Gastroesophageal sphincter (tissue), 3 donors: ENCODE data around the gene ANG.

Experiments
- CTCF ChIP-seq, 4 experiments: fragments of 200-600 bp in 2 of 4; fragments of 450-650 bp in 2 of 4; sonication (generic) in 1 of 4; IDR thresholded peaks; one replicate each; pipeline ENCODE4 v1.5.1; 2017 to 2019; ENCODE audit warnings: antibody characterized with exemption in 4 of 4, mild to moderate bottlenecking in 2 of 4, moderate library complexity in 2 of 4
- EP300 ChIP-seq: sonication (generic); formaldehyde crosslinking; IDR thresholded peaks from one replicate; pipeline ENCODE4 v1.6.1; 2017; ENCODE audit warnings: antibody characterized with exemption, mild to moderate bottlenecking
- POLR2A ChIP-seq, 2 donors: fragments of 450-650 bp; IDR thresholded peaks; one replicate each; pipeline ENCODE4 v1.6.1; 2017; ENCODE audit warnings: antibody characterized with exemption in 2 of 2, mild to moderate bottlenecking in 2 of 2, moderate library complexity in 1 of 2
- POLR2AphosphoS5 ChIP-seq: sonication (generic); formaldehyde crosslinking; IDR thresholded peaks from one replicate; pipeline ENCODE4 v1.6.1; 2017; ENCODE audit warnings: antibody characterized with exemption

GRCh38 chr14:20687362-20688166 lies 1.0 kb upstream of the ANG start:
- no peak for TF ChIP-seq CTCF (IDR thresholded peaks at IDR 0.05)
- TF ChIP-seq POLR2A (IDR thresholded peaks at IDR 0.05) = no peak
- TF ChIP-seq EP300 = no peak
- no peak for TF ChIP-seq POLR2AphosphoS5
